Globus pallidus (tissue), 1 donor: ENCODE measurements around the gene BTBD16.

Experiments
- DNase-seq: peaks from one replicate; pipeline ENCODE4 v3.0.0-alpha.2; 2015; ENCODE audit warnings: low spot score

The BTBD16 gene

GRCh38 chr10:122248356-122249302, 22.5 kb upstream of the BTBD16 start:
- DNase-seq, result no peak

GRCh38 chr10:122249303-122249850, 21.7 kb upstream of the BTBD16 start:
- no peak for DNase-seq

GRCh38 chr10:122249991-122250750, 20.9 kb upstream of the BTBD16 start:
- no peak for DNase-seq

- no peak for DNase-seq
Measured at GRCh38 chr10:122251459-122252255, 19.4 kb upstream of the BTBD16 start.

GRCh38 chr10:122252805-122253204, 18.3 kb upstream of the BTBD16 start:
- no peak for DNase-seq

- no peak for DNase-seq
Measured at GRCh38 chr10:122253605-122254004, 17.5 kb upstream of the BTBD16 start.

- no peak for DNase-seq
Measured at GRCh38 chr10:122254831-122255230, 16.3 kb upstream of the BTBD16 start.

GRCh38 chr10:122255509-122256301, 15.4 kb upstream of the BTBD16 start:
- no peak for DNase-seq

GRCh38 chr10:122257041-122257440, 14.1 kb upstream of the BTBD16 start:
- no peak for DNase-seq

- DNase-seq, result no peak
Measured at GRCh38 chr10:122258136-122259074, 12.7 kb upstream of the BTBD16 start.

GRCh38 chr10:122259075-122259466, 12.0 kb upstream of the BTBD16 start:
- DNase-seq, result no peak

- DNase-seq, result no peak
Measured at GRCh38 chr10:122261584-122261983, 9.5 kb upstream of the BTBD16 start.

- DNase-seq, result no peak
Measured at GRCh38 chr10:122263971-122264370, 7.1 kb upstream of the BTBD16 start.

- no peak for DNase-seq
Measured at GRCh38 chr10:122264436-122264835, 6.7 kb upstream of the BTBD16 start.

GRCh38 chr10:122264931-122265330, 6.2 kb upstream of the BTBD16 start:
- no peak for DNase-seq

- no peak for DNase-seq
Measured at GRCh38 chr10:122265896-122266295, 5.2 kb upstream of the BTBD16 start.

- DNase-seq, result peak; percentile 24
Measured at GRCh38 chr10:122267849-122268737, 3.0 kb upstream of the BTBD16 start.

GRCh38 chr10:122269059-122269687, 1.9 kb upstream of the BTBD16 start:
- DNase-seq, result no peak
